Keratinocyte (primary cell): ENCODE data around the gene ZNF442.

ENCODE experiments used
- EZH2 ChIP-seq: IDR thresholded peaks from one replicate; pipeline ENCODE4 v1.6.1; 2012; ENCODE audit warnings: inconsistent platforms, mild to moderate bottlenecking, low read length, moderate library complexity
- TF ChIP-seq, protein P1 (sequence below), 3 experiments: IDR thresholded peaks in 1 of 3; conservative IDR thresholded peaks in 1 of 3; optimal IDR thresholded peaks in 1 of 3; 2 replicates in 2 of 3; 3 replicates in 1 of 3; pipeline versions ENCODE3 to v1.5.1; 2011; ENCODE audit warnings: low read length in 3 of 3, mild to moderate bottlenecking in 3 of 3, moderate library complexity in 2 of 3, control low read depth in 1 of 3, inconsistent platforms in 1 of 3; ENCODE audit not compliant: insufficient read depth in 2 of 3; ENCODE audit errors: extremely low read depth in 1 of 3

DNA sequence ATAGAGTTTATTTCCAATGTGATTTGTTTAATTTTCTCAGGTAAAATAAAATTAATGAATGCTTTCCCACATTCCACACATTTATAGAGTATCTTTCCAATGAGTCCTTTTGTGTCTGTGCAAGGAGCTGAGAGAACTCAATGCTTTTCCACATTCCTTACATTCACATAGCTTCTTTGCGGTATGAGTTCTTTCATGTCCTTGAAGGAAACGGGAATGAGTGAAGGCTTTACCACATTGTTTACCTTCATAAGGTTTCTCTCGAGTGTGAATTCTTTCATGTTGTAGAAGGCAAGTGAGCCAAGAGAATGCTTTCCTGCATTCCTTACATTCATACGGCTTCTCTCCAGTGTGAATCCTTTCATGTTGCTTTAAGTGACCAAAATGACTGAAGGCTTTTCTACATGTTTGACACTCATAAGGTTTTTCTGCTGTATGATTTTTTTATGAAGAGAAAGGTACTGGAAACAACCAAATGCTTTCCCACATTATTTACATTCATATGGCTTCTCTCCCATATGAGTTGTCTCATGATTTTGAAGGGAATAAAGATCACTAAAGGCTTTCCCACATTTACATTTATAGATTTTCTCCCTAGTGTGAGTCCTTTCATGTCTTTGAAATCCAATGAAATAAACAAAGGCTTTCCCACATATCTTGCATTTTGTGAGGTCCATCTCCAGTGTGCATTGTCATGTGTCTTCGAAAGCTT is 14.4 kb upstream of the ZNF442 start:
- TF ChIP-seq, protein P1, sequence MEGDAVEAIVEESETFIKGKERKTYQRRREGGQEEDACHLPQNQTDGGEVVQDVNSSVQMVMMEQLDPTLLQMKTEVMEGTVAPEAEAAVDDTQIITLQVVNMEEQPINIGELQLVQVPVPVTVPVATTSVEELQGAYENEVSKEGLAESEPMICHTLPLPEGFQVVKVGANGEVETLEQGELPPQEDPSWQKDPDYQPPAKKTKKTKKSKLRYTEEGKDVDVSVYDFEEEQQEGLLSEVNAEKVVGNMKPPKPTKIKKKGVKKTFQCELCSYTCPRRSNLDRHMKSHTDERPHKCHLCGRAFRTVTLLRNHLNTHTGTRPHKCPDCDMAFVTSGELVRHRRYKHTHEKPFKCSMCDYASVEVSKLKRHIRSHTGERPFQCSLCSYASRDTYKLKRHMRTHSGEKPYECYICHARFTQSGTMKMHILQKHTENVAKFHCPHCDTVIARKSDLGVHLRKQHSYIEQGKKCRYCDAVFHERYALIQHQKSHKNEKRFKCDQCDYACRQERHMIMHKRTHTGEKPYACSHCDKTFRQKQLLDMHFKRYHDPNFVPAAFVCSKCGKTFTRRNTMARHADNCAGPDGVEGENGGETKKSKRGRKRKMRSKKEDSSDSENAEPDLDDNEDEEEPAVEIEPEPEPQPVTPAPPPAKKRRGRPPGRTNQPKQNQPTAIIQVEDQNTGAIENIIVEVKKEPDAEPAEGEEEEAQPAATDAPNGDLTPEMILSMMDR (optimal IDR thresholded peaks at IDR 0.05 in 1 of 3, IDR thresholded peaks at IDR 0.05 in 1 of 3, conservative IDR thresholded peaks at IDR 0.05 in 1 of 3; ENCODE audit: extremely low read depth in 1 of 3, insufficient read depth in 2 of 3, low read length in 3 of 3): no peak
- no peak for TF ChIP-seq EZH2
